ENCODE data around the gene NFATC2.
"Not testable (repeated sequence)": the region's sequence is repeated elsewhere in the genome, so short reads cannot be mapped to it uniquely, and the experiment has no call there.

Gene NFATC2

GRCh38 chr20:51470499-51470820, 72.1 kb downstream of the NFATC2 start:
- DNase-seq (ENCODE audit: low spot score): no peak

GRCh38 chr20:51469578-51470498, 72.7 kb downstream of the NFATC2 start:
- no peak for DNase-seq (ENCODE audit: low spot score)

DNA sequence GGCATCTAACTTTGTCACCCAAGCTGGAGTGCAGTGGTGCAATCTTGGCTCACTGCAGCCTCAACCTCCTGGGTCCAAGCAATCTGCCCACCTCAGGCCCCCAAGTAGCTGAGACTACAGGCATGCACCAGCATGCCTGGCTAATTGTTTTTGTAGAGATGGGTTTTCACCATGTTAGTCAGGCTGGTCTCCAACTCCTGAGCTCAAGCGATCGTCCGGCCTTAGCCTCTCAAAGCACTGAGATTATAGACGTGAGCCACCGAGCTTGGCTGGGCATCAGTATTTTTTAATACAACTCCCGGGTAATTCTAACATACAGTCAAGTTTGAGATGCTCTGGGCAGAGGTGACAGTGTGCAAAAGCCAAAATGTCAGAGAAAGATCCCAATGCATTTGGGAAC, 73.5 kb downstream of the NFATC2 start:
- DNase-seq (ENCODE audit: low spot score): no peak

DNA sequence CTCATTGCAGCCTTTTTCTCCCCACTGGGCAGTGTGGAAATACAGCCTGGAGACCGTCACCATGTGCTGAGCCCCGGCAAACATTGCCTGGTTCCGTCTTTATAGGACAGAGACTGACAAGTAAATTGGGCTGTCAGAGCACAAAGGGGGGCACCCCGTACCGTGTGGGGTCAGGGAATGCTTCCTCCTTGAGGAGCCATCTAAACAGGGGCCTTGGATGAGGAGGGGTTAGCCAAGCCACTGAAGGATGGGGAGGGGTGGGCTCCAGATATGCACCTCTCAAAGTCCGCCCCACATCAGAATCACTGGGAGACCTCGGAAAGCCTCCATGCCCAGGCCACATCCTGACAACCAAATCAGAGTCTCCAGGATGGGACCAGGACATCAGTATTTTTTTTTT, 73.9 kb downstream of the NFATC2 start:
- no peak for DNase-seq (ENCODE audit: low spot score)

- DNase-seq (ENCODE audit: low spot score): no peak
Observed at GRCh38 chr20:51467956-51468626, 74.4 kb downstream of the NFATC2 start.

- no peak for DNase-seq (ENCODE audit: low spot score)
Observed at GRCh38 chr20:51463998-51464397, 78.5 kb downstream of the NFATC2 start.

DNA sequence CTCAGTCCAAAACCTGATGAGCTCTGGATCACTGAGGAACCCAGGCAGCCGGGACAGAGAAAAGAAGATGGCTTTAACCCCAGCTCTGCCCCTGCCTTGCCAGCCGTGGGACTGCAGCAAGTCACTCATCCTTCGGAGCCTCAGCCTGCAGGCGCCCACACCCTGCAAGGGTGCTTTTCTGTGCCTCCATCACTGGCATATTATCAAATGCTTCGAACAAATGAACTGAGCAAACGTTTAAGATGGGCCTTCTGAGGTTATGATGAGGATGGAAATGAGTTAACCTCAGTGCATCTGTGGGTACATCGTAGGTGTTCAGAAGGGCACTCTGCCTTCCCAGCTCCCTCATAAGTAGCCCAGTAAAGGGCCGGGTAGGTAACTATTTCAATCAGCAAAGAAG, 79.0 kb downstream of the NFATC2 start:
- DNase-seq (ENCODE audit: low spot score): no peak

- no peak for DNase-seq (ENCODE audit: low spot score)
Observed at GRCh38 chr20:51462566-51463276, 79.8 kb downstream of the NFATC2 start.

GRCh38 chr20:51461846-51462245, 80.7 kb downstream of the NFATC2 start:
- not testable (repeated sequence) for DNase-seq (ENCODE audit: low spot score)

DNA sequence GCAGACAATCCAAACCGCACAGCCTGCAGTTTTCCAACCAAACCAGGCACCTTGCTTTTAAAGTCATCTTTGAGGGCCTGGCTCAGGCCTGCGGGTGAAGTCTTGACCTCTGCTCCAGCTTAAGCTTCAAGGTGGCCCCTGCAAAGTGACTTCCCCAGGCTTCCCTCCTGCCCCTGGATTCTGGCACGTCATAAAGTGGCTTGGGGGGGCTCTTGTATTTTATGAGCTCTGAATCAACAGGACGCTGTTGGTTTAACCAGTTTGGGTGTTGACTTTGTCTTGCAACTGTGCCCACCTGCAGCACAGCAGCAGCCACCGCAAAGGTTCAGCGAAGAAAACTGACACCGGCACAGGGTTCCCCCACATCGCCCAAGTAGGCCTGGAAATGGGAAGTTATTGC, 81.2 kb downstream of the NFATC2 start:
- no peak for DNase-seq (ENCODE audit: low spot score)

DNA sequence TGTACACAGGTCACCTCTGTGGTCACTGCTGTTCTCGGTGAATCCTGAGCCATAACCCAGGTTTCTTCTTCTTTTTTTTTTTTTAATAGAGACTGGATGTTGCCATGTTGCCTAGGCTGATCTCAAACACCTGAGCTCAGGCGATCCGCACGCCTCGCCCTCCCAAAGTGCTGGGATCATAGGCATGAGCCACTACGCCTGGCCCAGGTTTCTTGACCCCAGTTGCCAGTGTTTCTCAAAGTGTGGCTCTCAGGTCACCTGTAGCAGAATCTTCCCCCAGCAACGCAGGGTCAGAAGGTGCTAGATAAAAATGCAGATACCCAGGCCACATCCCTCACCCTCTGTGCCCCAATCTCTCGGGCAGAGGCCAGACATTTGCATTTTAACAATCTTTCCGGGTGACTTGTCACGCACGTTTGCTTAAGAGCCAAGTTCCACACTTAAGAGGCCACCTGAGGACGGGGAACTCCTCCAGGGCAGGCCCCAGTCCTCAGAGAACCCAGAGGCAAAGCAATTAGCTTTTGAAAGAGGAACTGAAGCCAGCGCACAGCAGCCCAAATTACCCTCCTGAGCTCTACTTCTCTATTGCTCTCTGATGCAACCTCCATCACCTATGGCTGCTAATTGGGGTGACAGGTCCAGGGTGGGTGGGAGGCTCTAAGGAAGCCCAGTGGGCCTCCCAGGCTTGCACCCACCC, 81.8 kb downstream of the NFATC2 start:
- no peak for DNase-seq (ENCODE audit: low spot score)

DNA sequence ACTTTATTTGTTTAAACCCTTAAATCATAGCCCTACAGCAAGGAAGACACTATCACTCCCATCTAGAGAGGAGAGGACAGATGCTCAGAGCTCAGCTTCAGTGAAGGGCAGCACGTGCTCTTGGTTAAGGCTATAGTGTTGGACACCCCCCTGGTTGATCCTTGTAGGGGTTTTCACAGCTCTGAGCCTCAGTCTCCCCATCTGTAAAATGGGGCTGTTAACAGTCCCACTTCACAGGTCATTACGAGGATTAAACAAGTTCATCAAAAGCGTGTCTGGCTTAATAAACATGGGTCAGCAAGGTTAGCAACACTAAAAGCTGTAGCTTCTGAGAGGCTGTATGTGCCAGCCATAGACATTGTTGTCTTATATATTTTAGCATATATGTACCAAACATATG, 82.4 kb downstream of the NFATC2 start:
- DNase-seq (ENCODE audit: low spot score): no peak

DNA sequence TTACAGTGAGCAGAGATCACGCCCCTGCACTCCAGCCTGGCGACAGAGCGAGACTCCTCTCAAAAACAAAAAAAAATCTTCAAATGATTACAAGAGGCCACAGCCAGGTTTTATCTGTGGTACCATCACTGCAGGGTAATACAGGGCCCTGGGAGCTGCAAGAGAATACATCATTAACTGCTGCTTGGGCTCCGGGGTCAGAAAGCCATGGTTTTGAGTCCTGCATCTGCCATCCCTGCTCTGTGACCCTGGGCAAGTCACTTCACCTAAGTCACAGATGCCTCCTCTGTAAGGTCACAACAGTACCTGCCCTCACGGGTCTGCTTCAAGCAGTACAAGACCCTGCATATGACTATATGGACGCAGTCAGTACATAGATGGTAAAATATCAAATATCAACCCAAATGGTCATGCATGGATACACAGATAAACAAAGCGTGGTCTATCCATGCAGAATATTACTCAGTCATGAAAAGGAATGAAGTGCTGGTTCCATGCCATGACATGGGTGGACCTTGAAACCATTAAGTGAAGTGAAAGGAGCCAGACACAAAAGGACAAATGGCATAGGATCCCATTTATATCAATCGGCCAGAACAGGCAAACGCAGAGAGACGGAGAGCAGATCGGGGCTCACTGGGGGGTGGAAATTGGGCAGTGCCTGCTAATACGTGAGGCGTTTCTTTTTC, 83.6 kb downstream of the NFATC2 start:
- DNase-seq (ENCODE audit: low spot score): no peak

- DNase-seq (ENCODE audit: low spot score): no peak
Observed at GRCh38 chr20:51457533-51457932, 85.0 kb downstream of the NFATC2 start.

DNA sequence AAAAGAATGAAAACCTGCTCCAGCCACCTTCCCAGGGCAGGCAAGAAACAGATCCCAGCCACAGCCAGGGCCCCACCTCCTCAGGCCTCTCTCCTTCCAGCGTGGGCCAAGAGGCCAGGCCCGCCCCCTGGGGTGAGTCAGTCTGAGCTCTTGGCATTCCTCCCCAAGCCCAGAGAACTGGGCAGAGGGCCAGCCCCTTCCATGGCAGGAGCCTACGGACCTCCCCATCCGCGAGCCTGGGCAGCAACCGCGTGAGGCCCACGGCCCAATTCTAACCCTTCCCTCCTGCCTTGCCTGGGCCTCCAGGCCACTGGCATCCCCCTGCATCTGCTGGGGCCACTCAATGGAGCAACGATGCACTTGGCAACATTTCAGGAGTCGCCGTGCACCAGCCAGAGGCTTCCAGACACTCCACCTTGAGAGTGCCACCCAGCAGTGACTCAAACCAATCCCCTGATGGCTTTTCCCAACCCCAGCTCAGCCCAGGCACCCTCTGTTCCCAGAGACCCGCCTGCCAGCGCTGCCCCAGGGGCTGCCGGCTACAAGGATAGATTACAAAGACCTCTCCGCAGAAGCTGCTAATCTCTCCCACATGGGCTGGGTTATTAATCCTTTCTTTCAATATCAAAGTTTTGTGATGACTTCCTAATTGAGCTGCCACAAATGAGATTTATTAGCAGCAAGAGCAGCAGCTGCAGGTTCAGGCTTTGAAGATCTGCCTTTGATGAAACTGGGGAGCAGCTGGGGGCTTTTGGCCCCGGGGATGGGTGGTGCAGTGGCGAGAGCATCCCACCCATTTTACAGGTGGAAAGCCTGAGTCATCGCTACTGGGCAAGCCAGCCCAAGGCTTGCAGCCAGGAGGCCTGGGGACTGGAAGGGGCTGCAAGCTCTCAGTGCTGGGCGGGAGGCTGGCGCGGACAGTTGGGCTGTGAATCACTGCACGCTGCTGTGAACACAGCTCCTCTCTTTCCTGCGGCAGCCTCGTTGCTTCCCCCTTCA, 85.7 kb downstream of the NFATC2 start:
- no peak for DNase-seq (ENCODE audit: low spot score)

DNA sequence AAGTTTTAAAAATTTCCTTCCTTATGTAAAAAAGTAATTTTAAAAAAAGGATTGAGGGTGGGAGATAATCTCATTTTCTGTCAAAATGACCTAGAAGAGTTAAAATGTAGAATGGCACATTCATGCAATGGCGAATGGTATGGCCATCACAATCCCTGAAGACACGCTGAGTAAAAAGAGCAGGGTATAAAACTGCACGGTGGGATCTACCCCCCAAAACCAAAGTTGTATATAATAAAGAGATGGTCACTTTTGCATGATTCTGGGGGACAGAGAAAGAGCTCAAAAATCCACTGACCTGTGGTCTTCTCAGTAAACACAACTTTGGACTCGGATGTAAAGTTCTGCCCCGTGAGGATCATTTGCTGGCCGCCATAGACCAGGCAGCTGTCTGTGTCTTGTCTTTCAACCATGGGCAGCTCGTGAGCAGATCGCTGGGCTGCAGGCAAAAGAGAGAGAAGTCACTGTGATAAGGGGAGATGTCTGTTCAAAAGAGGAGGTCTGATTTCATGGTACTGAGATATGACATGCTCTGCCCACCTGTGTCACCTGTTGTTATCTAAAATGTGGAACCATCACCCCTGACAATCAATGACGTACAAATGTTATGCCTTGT, 88.2 kb downstream of the NFATC2 start:
- no peak for DNase-seq (ENCODE audit: low spot score)

GRCh38 chr20:51452734-51453365, 89.7 kb downstream of the NFATC2 start:
- no peak for DNase-seq (ENCODE audit: low spot score)

- no peak for DNase-seq (ENCODE audit: low spot score)
Observed at GRCh38 chr20:51452091-51452613, 90.4 kb downstream of the NFATC2 start.

- DNase-seq (ENCODE audit: low spot score): no peak
Observed at GRCh38 chr20:51451484-51451883, 91.0 kb downstream of the NFATC2 start.
